Progenitor cell of endocrine pancreas (in vitro differentiated cells): ENCODE measurements around the gene UBE2E1. TPM values are rescaled to one million over a fixed set of nuclear protein-coding genes. Genes with fewer than 3 reads are reported as not detected.

Experiments
- DNase-seq: peaks from one replicate; pipeline ENCODE4 v3.0.0; 2021; ENCODE audit warnings: low spot score; ENCODE audit not compliant: unreplicated experiment
- H3K27ac Mint-ChIP-seq: 2 replicates; pipeline ENCODE4 v1.8.0; 2021; ENCODE audit warnings: mild to moderate bottlenecking, moderate library complexity, mixed read lengths
- H3K27me3 Mint-ChIP-seq: 2 replicates; pipeline ENCODE4 v1.8.0; 2021; ENCODE audit warnings: mixed read lengths
- H3K36me3 Mint-ChIP-seq: 2 replicates; pipeline ENCODE4 v1.8.0; 2022; ENCODE audit warnings: mixed read lengths; ENCODE audit not compliant: insufficient read depth
- H3K4me1 Mint-ChIP-seq: 2 replicates; pipeline ENCODE4 v1.8.0; 2021; ENCODE audit warnings: low read depth, mixed read lengths
- H3K4me3 Mint-ChIP-seq: 2 replicates; pipeline ENCODE4 v1.8.0; 2021; ENCODE audit warnings: low read depth, mild to moderate bottlenecking, moderate library complexity, mixed read lengths
- H3K9me3 Mint-ChIP-seq: 2 replicates; pipeline ENCODE4 v1.8.0; 2021; ENCODE audit warnings: low read depth, mixed read lengths
- total RNA-seq: library from RNA; stranded (reverse); gene quantifications from 2 replicates; pipeline ENCODE4 v1.2.1, GENCODE V29; 2021
- TF ChIP-seq, protein P1 (sequence below): fragments of 200-600 bp; sonication (generic); IDR thresholded peaks from one replicate; pipeline ENCODE4 v1.5.0; 2021; ENCODE audit warnings: antibody characterized with exemption, mild to moderate bottlenecking; ENCODE audit not compliant: unreplicated experiment

UBE2E1 gene
- total RNA-seq, 1 donor from 2014 or later, result 134 TPM

DNA sequence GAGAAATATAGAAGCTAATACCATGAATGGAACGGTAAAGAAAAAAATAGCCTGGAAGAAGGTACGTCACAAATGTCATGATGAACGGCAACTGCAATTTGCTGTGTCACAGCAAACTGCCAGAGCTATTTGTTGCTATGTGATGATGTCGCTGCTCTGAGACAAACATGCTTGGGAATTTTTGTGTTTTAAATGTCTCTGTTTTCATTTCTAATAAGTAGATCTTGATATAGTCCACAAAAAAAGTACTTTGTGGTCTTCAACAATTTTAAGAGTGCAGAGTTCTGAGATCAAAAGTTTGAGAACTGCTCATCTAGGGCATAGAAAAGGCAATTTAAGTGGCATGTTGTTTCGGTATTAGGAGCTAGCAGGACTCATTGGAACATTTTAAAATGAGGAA lies 135.0 kb downstream of the UBE2E1 start:
- no peaks in the 10 kb centered on the region for H3K27me3 Mint-ChIP-seq
- H3K9me3 Mint-ChIP-seq, result no peaks in the 10 kb centered on the region
- H3K36me3 Mint-ChIP-seq, result no peaks in the 10 kb centered on the region
- DNase-seq, result no peak
- H3K27ac Mint-ChIP-seq, result no peak overlapping the region
- TF ChIP-seq, protein P1, sequence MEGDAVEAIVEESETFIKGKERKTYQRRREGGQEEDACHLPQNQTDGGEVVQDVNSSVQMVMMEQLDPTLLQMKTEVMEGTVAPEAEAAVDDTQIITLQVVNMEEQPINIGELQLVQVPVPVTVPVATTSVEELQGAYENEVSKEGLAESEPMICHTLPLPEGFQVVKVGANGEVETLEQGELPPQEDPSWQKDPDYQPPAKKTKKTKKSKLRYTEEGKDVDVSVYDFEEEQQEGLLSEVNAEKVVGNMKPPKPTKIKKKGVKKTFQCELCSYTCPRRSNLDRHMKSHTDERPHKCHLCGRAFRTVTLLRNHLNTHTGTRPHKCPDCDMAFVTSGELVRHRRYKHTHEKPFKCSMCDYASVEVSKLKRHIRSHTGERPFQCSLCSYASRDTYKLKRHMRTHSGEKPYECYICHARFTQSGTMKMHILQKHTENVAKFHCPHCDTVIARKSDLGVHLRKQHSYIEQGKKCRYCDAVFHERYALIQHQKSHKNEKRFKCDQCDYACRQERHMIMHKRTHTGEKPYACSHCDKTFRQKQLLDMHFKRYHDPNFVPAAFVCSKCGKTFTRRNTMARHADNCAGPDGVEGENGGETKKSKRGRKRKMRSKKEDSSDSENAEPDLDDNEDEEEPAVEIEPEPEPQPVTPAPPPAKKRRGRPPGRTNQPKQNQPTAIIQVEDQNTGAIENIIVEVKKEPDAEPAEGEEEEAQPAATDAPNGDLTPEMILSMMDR, result no peak
- H3K4me1 Mint-ChIP-seq, result peaks cover 10% of the 10 kb centered on the region
- no peak overlapping the region for H3K4me3 Mint-ChIP-seq

Other genes with a start within 250 kb of the UBE2E1 start
- 8.5 and 9.5 TPM in 2 replicates for gene NKIRAS1, start 111.0 kb downstream of the UBE2E1 start, total RNA-seq
- 1,859 and 1,922 TPM in 2 replicates for gene RPL15, start 111.2 kb downstream of the UBE2E1 start, total RNA-seq
- 14.9 TPM in 2 replicates for gene NR1D2, start 139.3 kb downstream of the UBE2E1 start, total RNA-seq